ENCODE data around the gene MLF2.

The MLF2 gene

GRCh38 chr12:6752921-6753771, at the start of gene MLF2:
Gene MLF2, minus strand, starts transcription at chr12:6753141. Its CDS starts 807 bp downstream, at chr12:6752334.
- in situ Hi-C loops (cut with MboI; ENCODE audit: low sequenced_read_pairs), result no loop called here

GRCh38 chr12:6799147-6799546, 46.2 kb upstream of the MLF2 start:
- in situ Hi-C loops (cut with MboI; ENCODE audit: low sequenced_read_pairs), result no loop called here

GRCh38 chr12:6796576-6796975, 43.6 kb upstream of the MLF2 start:
- in situ Hi-C loops (cut with MboI; ENCODE audit: low sequenced_read_pairs), result no loop called here

GRCh38 chr12:6795088-6795487, 42.1 kb upstream of the MLF2 start:
- in situ Hi-C loops (cut with MboI; ENCODE audit: low sequenced_read_pairs), result no loop called here

GRCh38 chr12:6792522-6793201, 39.7 kb upstream of the MLF2 start:
- in situ Hi-C loops (cut with MboI; ENCODE audit: low sequenced_read_pairs), result no loop called here

- in situ Hi-C loops (cut with MboI; ENCODE audit: low sequenced_read_pairs), result no loop called here
These were observed 39.1 kb upstream of the MLF2 start for GRCh38 chr12:6791931-6792520.

- in situ Hi-C loops (cut with MboI; ENCODE audit: low sequenced_read_pairs), result no loop called here
These were observed 37.7 kb upstream of the MLF2 start for GRCh38 chr12:6790496-6791150.

- in situ Hi-C loops (cut with MboI; ENCODE audit: low sequenced_read_pairs), result no loop called here
These were observed 36.3 kb upstream of the MLF2 start, which contains the start of gene CD4 for GRCh38 chr12:6788972-6789924. Gene CD4, plus strand, starts transcription at chr12:6789528. Its CDS starts 10,611 bp downstream, at chr12:6800139.

- in situ Hi-C loops (cut with MboI; ENCODE audit: low sequenced_read_pairs), result no loop called here
These were observed 34.4 kb upstream of the MLF2 start for GRCh38 chr12:6787309-6787708.

GRCh38 chr12:6786416-6787094, 33.6 kb upstream of the MLF2 start:
- in situ Hi-C loops (cut with MboI; ENCODE audit: low sequenced_read_pairs), result no loop called here

GRCh38 chr12:6784761-6785160, 31.8 kb upstream of the MLF2 start:
- in situ Hi-C loops (cut with MboI; ENCODE audit: low sequenced_read_pairs), result no loop called here

GRCh38 chr12:6784296-6784695, 31.4 kb upstream of the MLF2 start:
- in situ Hi-C loops (cut with MboI; ENCODE audit: low sequenced_read_pairs), result no loop called here

- in situ Hi-C loops (cut with MboI; ENCODE audit: low sequenced_read_pairs), result no loop called here
These were observed 30.9 kb upstream of the MLF2 start for GRCh38 chr12:6783828-6784227.

GRCh38 chr12:6782850-6783566, 30.1 kb upstream of the MLF2 start:
- in situ Hi-C loops (cut with MboI; ENCODE audit: low sequenced_read_pairs), result no loop called here

GRCh38 chr12:6782119-6782518, 29.2 kb upstream of the MLF2 start:
- in situ Hi-C loops (cut with MboI; ENCODE audit: low sequenced_read_pairs), result no loop called here

GRCh38 chr12:6780573-6780972, 27.6 kb upstream of the MLF2 start:
- in situ Hi-C loops (cut with MboI; ENCODE audit: low sequenced_read_pairs), result no loop called here

- in situ Hi-C loops (cut with MboI; ENCODE audit: low sequenced_read_pairs), result no loop called here
These were observed 26.9 kb upstream of the MLF2 start for GRCh38 chr12:6779708-6780432.
